Loucy (cell line): ENCODE results near the gene TRPM3.

Source experiments
- H2AFZ ChIP-seq: fragments of 200-600 bp; sonication (generic); 2 replicates; pipeline ENCODE4 v1.6.0; 2016; ENCODE audit warnings: antibody characterized with exemption, mild to moderate bottlenecking, low read length, moderate library complexity
- H3F3A ChIP-seq: fragments of 200-600 bp; 2 replicates; pipeline ENCODE4 v1.6.0; 2016; ENCODE audit warnings: antibody characterized with exemption, low read depth, mild to moderate bottlenecking
- H3K27me3 ChIP-seq: fragments of 200-600 bp; sonication (generic); 2 replicates; pipeline ENCODE4 v1.6.1; 2014; ENCODE audit warnings: low read length, mild to moderate bottlenecking; ENCODE audit not compliant: insufficient read depth, poor library complexity, severe bottlenecking
- H3K36me3 ChIP-seq: fragments of 200-600 bp; sonication (generic); 2 replicates; pipeline ENCODE4 v1.6.1; 2016; ENCODE audit warnings: low read length; ENCODE audit not compliant: insufficient read depth
- H3K4me1 ChIP-seq: fragments of 200-600 bp; sonication (generic); 2 replicates; pipeline ENCODE4 v1.5.1; 2014; ENCODE audit warnings: low read length, mild to moderate bottlenecking; ENCODE audit not compliant: insufficient read depth, poor library complexity, severe bottlenecking
- H3K4me2 ChIP-seq: fragments of 200-600 bp; sonication (generic); 2 replicates; pipeline ENCODE4 v1.6.0; 2014; ENCODE audit warnings: antibody characterized with exemption, low read length, low read depth, mild to moderate bottlenecking; ENCODE audit not compliant: poor library complexity, severe bottlenecking
- H3K4me3 ChIP-seq: fragments of 200-600 bp; sonication (generic); 2 replicates; pipeline ENCODE4 v1.5.1; 2014; ENCODE audit warnings: low read length, mild to moderate bottlenecking, mixed read lengths; ENCODE audit not compliant: poor library complexity, severe bottlenecking
- H3K79me2 ChIP-seq: fragments of 200-600 bp; sonication (generic); 2 replicates; pipeline ENCODE4 v1.6.1; 2014; ENCODE audit warnings: low read length; ENCODE audit not compliant: insufficient read depth
- H3K9ac ChIP-seq: fragments of 200-600 bp; sonication (generic); 2 replicates; pipeline ENCODE4 v1.6.0; 2014; ENCODE audit warnings: mild to moderate bottlenecking, low read depth, low read length, moderate library complexity; ENCODE audit not compliant: poor library complexity, severe bottlenecking
- H3K9me2 ChIP-seq: fragments of 200-600 bp; sonication (generic); replicated peaks from 2 replicates; pipeline ENCODE4 v1.6.1; 2016; ENCODE audit warnings: low read depth, low read length, mixed read lengths
- H3K9me3 ChIP-seq: fragments of 200-600 bp; sonication (generic); 2 replicates; pipeline ENCODE4 v1.6.1; 2014; ENCODE audit warnings: mild to moderate bottlenecking, antibody characterized with exemption, low read length, low read depth; ENCODE audit not compliant: insufficient read depth
- H4K20me1 ChIP-seq: fragments of 200-600 bp; sonication (generic); 2 replicates; pipeline ENCODE4 v1.6.0; 2014; ENCODE audit warnings: antibody characterized with exemption, low read length, mild to moderate bottlenecking; ENCODE audit not compliant: insufficient read depth, poor library complexity, severe bottlenecking
- EZH2phosphoT487 ChIP-seq: fragments of 200-600 bp; IDR thresholded peaks from 2 replicates; pipeline ENCODE4 v1.6.1; 2018; ENCODE audit warnings: antibody characterized with exemption, mild to moderate bottlenecking, moderate library complexity, borderline replicate concordance
- TF ChIP-seq, protein P1 (sequence below): fragments of 200-600 bp; sonication (generic); conservative IDR thresholded peaks from 2 replicates; pipeline ENCODE4 v1.5.1; 2014; ENCODE audit warnings: mild to moderate bottlenecking, antibody characterized with exemption, low read length

Gene TRPM3

DNA sequence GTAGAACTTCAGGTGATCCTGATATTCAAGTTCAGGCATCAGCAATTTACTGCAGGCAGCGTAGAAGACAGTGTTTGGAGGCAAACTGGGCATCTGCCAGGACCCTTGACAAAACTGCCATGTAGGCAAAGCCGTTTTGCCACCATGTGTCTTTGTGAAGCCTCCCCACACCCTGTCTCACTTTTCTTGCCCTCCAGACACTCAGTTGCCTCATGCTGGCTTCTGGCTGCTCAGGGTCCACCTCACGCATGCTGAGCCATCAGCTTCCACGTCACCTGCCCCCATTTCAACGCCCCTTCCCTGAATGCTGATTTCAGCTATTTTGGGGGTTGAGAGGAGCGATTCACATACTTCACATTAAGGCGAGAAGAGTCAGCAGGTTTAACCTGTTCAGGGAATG, 541.7 kb downstream of the TRPM3 start:
- Histone ChIP-seq H3F3A (no peaks in the 10 kb centered on the region), H3K4me3 (no peak overlapping the region), H3K4me1 (no peaks in the 10 kb centered on the region), H3K9me2 (no peaks in the 10 kb centered on the region), H3K36me3 (no peaks in the 10 kb centered on the region), H3K4me2 (no peak overlapping the region), H4K20me1 (no peaks in the 10 kb centered on the region), H2AFZ (no peak overlapping the region), H3K9ac (no peak overlapping the region), H3K79me2 (no peaks in the 10 kb centered on the region), H3K27me3 (no peaks in the 10 kb centered on the region), H3K9me3 (no peaks in the 10 kb centered on the region)
- TF ChIP-seq EZH2phosphoT487 = no peak
- TF ChIP-seq, protein P1, sequence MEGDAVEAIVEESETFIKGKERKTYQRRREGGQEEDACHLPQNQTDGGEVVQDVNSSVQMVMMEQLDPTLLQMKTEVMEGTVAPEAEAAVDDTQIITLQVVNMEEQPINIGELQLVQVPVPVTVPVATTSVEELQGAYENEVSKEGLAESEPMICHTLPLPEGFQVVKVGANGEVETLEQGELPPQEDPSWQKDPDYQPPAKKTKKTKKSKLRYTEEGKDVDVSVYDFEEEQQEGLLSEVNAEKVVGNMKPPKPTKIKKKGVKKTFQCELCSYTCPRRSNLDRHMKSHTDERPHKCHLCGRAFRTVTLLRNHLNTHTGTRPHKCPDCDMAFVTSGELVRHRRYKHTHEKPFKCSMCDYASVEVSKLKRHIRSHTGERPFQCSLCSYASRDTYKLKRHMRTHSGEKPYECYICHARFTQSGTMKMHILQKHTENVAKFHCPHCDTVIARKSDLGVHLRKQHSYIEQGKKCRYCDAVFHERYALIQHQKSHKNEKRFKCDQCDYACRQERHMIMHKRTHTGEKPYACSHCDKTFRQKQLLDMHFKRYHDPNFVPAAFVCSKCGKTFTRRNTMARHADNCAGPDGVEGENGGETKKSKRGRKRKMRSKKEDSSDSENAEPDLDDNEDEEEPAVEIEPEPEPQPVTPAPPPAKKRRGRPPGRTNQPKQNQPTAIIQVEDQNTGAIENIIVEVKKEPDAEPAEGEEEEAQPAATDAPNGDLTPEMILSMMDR = no peak

DNA sequence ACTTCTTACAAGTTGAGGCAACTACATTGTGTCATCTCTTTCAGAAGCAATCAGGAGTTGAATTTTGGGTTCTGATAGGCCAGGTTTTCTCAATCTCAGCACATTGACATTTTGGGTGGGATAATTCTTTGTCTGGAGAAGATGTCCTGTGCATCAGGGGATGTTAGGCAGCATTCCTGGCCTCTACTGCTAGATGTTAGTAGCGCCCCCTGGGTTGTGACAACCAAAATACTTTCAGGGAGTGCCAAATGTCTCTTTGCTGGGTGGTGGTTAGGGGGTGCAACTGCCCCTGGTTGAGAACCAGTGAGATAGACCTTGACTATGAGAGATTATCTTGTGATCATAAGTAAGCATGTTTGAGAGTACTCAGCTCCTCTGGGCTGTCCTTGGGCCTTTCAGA, 542.7 kb downstream of the TRPM3 start:
- Histone ChIP-seq H3F3A (no peaks in the 10 kb centered on the region), H3K9me3 (no peaks in the 10 kb centered on the region), H2AFZ (no peak overlapping the region), H3K4me1 (no peaks in the 10 kb centered on the region), H3K4me3 (no peak overlapping the region), H3K9ac (no peak overlapping the region), H3K4me2 (no peak overlapping the region), H3K79me2 (no peaks in the 10 kb centered on the region), H3K36me3 (no peaks in the 10 kb centered on the region), H3K27me3 (no peaks in the 10 kb centered on the region), H4K20me1 (no peaks in the 10 kb centered on the region), H3K9me2 (no peaks in the 10 kb centered on the region)
- TF ChIP-seq, protein P1 = peak; percentile 52
- no peak for TF ChIP-seq EZH2phosphoT487

DNA sequence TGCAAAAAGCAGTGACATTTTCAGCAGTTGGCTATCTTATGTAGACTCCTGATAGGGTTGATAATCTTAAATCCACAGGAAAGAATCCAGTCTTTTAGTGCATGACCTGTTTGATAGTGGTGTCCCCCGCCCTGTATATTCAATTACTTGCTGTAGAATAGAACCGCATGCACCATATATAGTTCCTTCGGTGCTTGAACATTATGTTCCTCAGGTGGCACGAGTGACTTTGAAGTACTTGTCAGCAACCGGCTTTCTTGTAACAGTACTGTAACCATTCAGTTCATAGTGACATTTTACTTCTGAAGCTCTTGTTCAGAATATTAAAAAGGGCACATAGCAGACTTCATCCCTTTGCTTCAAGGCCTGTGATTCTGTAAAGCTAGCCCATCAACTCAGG, 543.8 kb downstream of the TRPM3 start:
- no peaks in the 10 kb centered on the region for H3K27me3 ChIP-seq
- H3K9me3 ChIP-seq = no peaks in the 10 kb centered on the region
- H3K4me2 ChIP-seq = no peak overlapping the region
- H3K4me1 ChIP-seq = no peaks in the 10 kb centered on the region
- H2AFZ ChIP-seq = no peak overlapping the region
- H3F3A ChIP-seq = no peaks in the 10 kb centered on the region
- no peak for TF ChIP-seq EZH2phosphoT487
- TF ChIP-seq, protein P1 = no peak
- no peaks in the 10 kb centered on the region for H4K20me1 ChIP-seq
- H3K79me2 ChIP-seq = no peaks in the 10 kb centered on the region
- no peaks in the 10 kb centered on the region for H3K9me2 ChIP-seq
- no peaks in the 10 kb centered on the region for H3K36me3 ChIP-seq
- H3K9ac ChIP-seq = no peak overlapping the region
- no peak overlapping the region for H3K4me3 ChIP-seq
